GM21381 (cell line): ENCODE results near the gene SLC6A19.

Experiments used
- ATAC-seq: cut with Tn5 transposase; IDR thresholded peaks from one replicate; pipeline ENCODE4 v1.9.1; 2021; ENCODE audit warnings: mild to moderate bottlenecking, moderate library complexity; ENCODE audit not compliant: unreplicated experiment

SLC6A19 gene

GRCh38 chr5:1193591-1193985, 7.8 kb upstream of the SLC6A19 start:
- no peak for ATAC-seq

DNA sequence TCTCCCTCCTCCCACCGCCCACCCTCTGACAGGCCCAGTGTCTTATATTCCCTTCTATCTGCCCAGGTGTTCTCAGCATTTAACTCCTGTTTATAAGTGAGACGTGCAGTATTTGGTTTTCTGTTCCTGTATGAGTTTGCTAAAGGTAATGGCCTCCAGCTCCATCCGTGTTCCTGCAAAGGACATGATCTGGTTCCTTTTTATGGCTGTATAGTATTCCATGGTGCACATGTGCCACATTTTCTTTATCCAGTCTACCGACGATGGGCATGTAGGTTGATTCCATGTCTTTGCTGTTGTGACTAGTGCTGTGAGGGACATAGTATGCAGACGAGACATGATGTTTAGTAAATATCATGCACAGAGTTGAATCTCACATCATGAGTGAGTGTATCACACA, 7.0 kb upstream of the SLC6A19 start:
- no peak for ATAC-seq

DNA sequence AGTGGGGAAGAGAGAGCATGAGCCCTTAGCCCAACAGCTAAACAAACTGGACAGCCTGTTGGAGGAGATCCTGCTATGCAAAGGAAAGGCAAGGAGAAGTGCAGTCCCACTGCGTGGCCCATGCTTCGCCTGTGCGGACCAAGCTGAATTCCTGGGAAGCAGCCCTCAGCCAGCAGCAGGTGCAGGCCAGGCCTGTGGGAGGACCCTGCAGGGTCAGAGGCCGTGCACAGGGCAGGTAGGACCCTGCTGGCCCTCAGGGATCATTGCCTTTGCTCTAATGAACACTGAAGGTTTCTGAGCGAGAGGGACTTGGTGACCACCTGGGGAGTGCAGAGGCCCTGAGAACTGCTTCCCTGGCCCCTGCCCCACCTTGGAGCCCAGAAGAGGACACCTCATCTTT, 6.0 kb upstream of the SLC6A19 start:
- ATAC-seq: no peak

DNA sequence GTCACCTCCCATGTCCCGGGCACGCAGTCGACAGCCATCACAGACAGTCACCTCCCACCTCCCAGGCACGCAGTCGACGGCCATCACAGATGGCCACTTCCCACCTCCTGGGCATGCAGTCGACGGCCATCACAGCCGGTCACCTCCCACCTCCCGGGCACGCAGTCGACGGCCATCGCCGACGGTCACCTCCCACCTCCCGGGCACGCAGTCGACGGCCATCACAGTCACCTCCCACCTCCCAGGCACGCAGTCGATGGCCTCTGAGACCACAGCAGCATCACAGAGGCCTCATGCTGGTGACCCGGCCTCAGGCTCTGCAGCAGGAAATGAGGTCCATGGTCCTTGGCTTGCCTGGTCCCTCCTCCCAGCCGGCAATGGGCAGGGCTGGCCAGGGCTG, 5.5 kb upstream of the SLC6A19 start:
- no peak for ATAC-seq

- ATAC-seq: no peak
Observed at GRCh38 chr5:1196562-1196961, 4.8 kb upstream of the SLC6A19 start.

DNA sequence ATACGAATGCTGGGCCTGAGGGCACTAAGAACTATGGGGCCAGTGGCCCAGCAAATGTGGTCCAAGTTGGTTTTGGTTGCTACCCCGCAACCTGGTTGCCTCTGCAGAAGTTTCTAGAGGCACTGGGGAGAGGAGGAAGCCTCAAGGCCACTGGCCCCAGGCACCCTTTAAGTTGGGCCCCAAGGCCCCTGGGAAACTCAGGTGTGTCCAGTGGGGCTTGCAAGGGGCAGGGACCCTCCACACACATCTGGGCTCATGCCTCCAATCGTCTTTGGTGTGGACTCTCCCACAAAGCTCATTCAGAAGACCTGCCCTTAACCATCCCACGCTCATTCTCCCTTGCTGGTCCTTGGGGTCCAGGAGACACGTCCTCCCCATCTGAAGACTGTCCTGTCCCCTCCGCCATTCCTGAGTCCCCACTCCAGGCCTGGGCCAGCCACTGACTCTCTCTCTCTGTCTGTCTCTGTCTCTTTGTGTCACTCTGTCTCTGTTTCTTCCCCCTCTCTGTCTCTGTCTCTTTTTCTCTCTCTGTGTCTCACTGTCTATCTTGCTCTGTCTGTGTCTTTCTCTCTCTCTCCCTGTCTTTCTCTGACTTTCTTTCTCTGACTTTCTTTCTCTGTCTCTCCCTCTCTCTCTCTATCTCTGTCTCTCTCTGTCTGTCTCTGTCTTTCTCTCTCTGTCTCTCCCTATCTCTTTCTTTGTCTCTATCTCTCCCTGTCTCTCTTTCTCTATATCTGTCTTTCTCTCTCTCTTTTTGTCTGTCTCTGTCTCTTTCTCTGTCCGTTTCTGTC, 3.3 kb upstream of the SLC6A19 start:
- ATAC-seq: no peak

DNA sequence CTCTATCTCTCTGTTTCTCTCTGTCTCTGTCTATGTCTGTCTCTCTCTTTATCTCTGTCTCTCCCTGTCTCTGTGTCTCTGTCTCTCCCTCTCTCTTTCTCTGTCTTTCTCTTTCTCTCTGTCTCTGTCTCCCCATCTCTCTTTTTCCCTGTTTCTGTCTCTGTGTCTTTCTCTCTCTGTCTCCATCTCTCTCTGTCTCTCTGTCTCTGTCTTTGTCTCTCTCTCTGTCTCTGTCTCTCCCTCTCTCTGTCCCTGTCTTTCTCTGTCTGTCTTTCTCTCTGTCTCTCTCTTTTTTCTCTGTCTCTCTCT, 2.1 kb upstream of the SLC6A19 start:
- no peak for ATAC-seq

GRCh38 chr5:1199649-1200494, 1.5 kb upstream of the SLC6A19 start:
- no peak for ATAC-seq

DNA sequence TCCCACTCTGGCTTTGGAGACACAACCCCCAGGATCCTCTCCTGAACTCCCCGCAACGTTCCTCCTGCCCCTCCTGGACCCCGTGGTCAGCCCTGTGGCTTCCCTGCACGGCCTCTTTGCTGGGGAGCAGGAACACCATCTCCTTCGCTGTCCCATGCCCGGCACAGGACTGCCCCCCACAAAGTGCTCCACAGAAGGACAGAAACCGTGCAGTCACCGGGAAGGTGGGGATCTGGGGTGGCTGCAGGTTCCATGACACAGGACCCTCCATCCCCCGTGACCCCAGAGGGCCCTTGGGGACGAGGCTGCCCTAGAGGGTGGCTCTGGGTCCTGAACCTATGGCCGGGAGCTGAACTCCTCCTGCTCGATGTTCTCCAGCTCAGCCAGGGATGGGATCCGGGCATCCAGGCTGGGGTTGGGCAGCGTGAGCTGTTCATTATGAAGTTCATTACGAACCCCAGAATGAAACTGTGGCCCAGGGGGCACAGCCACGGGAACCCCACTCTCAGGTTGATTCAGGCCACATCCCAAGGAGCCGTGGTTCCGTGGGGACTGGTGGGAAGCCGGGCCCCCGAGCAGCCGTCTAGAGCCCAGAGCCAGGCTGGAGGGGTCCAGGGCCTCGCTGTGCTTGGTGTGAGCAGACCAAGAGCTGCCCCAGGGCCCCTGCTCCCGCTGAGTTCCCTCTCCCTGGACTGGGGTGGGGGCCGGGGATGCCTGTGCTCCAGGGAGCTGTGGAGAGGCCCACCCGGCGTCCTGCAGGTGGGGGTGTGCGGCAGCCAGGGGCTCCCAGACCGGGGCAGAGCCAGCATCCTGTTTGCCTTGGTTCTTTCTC, 684 bp upstream of the SLC6A19 start:
- ATAC-seq: no peak

GRCh38 chr5:1202026-1202797, 817 bp downstream of the SLC6A19 start:
- no peak for ATAC-seq

- no peak for ATAC-seq
Observed at GRCh38 chr5:1202798-1203185, 1.4 kb downstream of the SLC6A19 start.

- no peak for ATAC-seq
Observed at GRCh38 chr5:1203311-1203967, 2.0 kb downstream of the SLC6A19 start.

GRCh38 chr5:1203968-1204692, 2.7 kb downstream of the SLC6A19 start:
- ATAC-seq: no peak

DNA sequence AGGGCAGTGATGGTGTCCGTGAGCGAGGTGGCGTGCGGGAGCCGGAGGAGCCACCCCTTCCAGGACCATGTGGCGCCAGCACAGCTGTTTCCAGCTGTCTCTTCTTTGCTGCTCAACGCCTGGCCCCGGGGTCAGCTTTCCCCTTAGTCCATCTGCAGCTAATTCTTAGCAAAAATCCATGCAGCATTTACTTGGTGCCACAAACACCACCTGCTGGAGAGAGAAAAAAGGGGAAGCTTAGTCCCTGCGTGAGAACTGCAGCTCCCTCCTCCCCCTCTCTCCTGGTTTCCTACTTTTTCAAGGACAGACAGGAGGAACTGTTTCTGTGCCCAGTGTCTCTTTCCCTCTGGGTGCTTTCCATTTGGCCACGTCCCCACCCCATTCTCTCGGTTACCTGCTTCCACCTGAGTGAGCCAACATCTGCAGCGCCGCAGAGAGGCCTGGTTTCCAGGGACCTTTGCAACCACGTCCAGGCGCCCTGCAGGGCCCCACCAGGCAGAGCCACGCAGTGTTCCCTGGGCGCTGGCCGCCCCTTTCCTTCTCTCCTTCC, 3.4 kb downstream of the SLC6A19 start:
- no peak for ATAC-seq

GRCh38 chr5:1205255-1206180, 4.1 kb downstream of the SLC6A19 start:
- no peak for ATAC-seq

GRCh38 chr5:1206521-1207412, 5.4 kb downstream of the SLC6A19 start:
- ATAC-seq: no peak

GRCh38 chr5:1207555-1207954, 6.2 kb downstream of the SLC6A19 start:
- ATAC-seq: no peak
